Renal cortical epithelial cell (primary cell): ENCODE data around the gene EDIL3. TPM values are rescaled to one million over a fixed set of nuclear protein-coding genes. Genes with fewer than 3 reads are reported as not detected.

Experiments used
- DNase-seq: peaks from one replicate; pipeline ENCODE4 v3.0.0-alpha.2; 2011; ENCODE audit warnings: low read depth
- total RNA-seq: library from RNA; depleted of rRNA; stranded (reverse); fragments of >200 nt; gene quantifications from 2 replicates; pipeline ENCODE4 v1.2.3, GENCODE V29; 2014

EDIL3 gene
- total RNA-seq, 1 donor from 2014 or later: 10.1 TPM

DNA sequence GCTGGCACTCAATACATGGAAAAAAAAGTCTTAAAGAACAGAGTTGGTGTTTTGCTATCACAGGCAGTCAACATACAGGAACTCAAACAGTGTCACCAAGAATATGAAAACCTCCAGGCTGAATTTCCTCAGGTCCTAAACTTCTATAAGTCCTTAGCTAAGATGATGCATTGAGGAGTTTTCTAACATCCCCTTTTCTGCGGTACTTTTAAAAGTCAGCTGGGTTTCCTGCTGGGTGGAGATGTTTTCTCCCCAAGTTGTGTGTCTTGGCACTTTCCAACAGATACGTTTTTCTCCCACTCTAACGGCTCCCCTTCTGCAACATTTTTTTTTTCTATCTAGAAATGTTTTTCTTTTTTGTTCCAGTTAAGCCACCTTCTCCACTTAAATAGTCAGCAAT is 419.2 kb downstream of the EDIL3 start:
- DNase-seq: no peak

DNA sequence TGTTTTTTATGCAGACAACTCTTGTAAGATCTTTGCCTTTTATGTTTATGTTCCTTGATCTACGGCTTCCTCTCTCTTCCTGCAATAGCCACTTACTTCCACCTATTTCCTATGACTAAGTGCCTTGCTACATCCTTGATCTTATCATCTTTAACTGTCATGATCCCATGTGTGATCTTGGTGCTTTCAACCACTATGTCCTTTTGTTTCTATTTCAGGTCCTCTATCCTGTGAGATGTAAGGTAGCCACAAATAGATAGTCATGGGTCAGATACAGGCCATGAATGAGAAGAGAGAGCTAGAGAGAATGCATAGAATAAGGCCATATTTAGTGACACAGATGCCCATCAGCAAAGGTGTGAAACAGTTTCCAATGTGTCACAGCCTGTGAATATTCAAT is 420.4 kb downstream of the EDIL3 start:
- DNase-seq: no peak

DNA sequence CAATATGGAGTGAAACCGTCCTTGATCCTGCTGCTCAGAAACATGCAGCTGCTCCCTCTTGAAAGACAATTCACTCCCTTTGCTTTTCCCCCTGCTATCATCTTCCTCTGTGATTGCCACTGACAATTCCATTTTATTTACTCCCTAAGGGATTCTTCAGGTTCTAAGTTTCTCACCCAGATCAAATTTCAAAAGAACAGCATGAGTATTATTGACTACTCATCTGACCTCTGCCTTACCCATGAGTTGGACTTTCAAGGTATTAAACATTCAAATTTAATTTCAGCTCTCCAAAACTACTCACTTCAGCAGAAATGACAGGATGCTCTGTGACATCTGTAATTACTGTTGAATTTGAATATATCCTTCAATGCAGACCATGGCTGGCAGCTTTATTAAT is 427.5 kb downstream of the EDIL3 start:
- DNase-seq: no peak

DNA sequence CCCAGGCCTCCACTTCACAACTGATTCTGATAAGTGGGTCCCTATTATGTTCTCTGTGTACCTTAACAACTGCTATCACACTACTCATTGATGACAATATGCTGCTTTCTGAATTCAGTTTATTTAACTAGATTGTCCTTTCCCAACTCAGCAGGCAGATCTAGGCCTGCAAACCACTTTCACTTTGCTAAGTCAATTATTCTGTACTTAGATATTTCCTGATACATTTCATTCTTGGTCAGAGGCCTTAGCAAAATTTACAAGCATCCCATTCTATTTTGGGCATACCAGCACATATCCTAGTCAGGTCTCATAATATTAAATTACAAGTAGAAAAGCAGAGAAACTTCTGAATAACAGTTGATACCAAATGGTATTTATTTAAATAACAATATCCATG is 428.3 kb downstream of the EDIL3 start:
- no peak for DNase-seq

DNA sequence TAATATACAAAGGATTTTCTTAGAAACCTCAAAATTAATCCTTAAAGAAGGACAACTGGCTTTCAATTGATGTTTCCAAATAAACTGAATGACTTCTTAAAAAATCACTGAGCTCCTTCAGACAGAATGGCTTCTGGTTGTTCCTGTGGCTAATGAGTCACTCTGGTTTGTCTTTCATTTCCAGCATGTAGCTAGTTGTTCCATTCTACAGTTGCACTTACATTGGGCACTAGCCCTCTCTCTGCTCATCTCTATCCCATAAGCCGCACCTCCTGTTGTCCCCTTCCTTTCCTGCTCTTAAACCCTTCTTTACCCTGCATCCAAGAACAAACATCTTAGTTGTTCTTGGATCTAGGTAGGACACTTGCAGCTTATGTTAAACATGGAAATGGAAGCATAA is 428.8 kb downstream of the EDIL3 start:
- peak; percentile 25 for DNase-seq

GRCh38 chr5:83947763-83948162 is 436.9 kb downstream of the EDIL3 start:
- DNase-seq: no peak

DNA sequence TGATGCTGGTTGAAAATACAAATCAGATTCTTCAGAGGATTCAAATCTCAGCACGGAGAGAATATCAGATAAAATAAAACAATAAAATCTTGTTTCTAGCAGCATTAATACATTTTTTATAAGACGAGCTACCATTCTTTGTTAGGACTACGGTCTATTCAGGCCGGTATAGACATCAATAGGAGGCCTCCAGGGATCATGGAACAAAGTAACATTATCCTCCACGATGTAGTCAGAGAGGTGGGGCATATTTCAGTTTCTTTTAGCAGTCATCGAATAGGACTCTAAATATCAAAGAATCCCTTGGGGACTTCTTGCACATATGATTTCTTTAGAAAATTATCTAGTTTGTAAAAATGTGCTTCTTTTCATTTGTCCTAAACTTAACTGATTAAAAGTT is 438.2 kb downstream of the EDIL3 start:
- DNase-seq: no peak

- no peak for DNase-seq
Measured at GRCh38 chr5:83942155-83942554, 442.5 kb downstream of the EDIL3 start.

- DNase-seq: no peak
Measured at GRCh38 chr5:83937837-83938236, 446.8 kb downstream of the EDIL3 start.

- DNase-seq: no peak
Measured at GRCh38 chr5:83931969-83932368, 452.7 kb downstream of the EDIL3 start.

- peak; percentile 27 for DNase-seq
Measured at GRCh38 chr5:83927140-83927733, 457.4 kb downstream of the EDIL3 start.

- DNase-seq: no peak
Measured at GRCh38 chr5:83925955-83926337, 458.7 kb downstream of the EDIL3 start.

DNA sequence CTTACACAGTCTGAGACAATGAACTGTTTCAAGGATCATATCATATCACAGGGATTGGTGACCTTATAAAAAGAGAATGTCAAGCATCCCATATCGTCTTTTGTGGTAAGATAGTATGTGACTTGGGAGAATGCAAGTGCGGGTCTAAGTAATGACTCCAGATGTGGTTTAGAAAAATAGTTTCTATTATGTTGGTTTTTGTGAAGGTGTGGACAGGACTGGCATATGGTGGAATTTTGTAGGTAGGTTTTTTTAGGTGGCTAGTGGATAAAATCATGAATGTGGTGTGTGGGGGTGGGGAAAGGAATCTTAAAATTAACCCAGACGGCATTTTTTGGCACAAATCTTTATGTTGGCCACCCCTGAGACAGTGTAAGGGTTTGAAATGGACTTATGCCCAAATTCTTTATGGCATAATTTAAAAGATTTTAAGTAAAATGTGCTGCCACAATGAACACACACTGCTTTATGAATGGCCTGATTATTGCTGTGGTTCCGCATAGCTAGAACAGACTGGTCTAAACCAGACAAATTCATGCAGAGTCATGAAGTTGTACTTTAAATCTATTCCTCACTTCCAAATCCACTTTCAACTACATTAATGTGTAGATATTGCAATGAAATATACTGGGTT is 459.2 kb downstream of the EDIL3 start:
- DNase-seq: peak; percentile 16

DNA sequence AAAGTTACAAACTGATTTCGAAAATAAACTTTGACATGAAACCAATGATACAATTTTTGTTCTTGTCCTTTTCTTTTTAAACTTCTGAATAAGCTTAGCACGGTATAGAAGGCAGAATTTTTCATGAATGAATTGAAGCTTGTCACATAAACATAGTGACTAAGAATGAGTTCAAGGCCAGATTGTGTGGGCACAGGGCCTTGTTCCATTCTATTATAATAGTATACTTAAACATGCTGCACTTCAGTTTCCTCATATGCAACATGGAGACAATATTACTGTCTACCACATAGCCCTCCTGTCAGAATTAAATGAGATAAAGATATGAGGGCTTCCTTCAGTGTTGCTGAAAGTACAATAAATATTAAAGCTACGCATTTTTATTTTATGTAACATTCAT is 459.8 kb downstream of the EDIL3 start:
- DNase-seq: peak; percentile 3

- peak; percentile 10 for DNase-seq
Measured at GRCh38 chr5:83924171-83924570, 460.5 kb downstream of the EDIL3 start.

GRCh38 chr5:83922699-83923098 is 462.0 kb downstream of the EDIL3 start:
- no peak for DNase-seq

- no peak for DNase-seq
Measured at GRCh38 chr5:83921666-83922193, 462.9 kb downstream of the EDIL3 start.

- no peak for DNase-seq
Measured at GRCh38 chr5:83919071-83920041, 465.3 kb downstream of the EDIL3 start.

DNA sequence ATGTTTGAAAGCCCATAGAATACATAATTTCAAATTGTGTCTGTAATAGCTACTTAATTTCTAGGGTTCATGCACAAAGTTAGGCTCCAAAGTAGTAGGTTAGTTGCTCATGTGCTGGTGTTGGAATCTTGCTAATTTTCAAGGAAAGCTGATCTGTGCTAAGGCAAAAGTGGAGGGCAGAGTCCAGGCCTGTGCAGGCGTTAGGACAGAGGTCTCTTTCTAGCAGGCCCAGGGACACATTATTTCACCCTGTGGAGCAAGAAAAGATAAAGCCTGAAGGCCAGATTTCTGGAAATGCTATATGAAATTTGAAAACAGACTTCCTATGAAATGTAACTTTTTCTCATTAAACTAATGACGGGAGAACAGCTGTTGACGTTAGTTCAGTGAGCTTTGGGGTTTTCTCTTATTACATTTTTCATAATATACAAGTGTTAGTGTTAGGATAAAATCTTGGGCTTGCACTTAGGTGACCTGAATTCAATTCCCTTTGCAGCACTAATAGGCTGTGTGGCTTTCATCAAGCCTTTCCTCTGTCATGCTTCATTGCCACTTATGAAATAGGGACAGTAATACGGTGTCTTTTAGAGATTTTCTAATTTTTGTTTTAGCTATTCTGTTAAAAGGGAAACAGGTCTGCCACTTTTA is 467.3 kb downstream of the EDIL3 start:
- no peak for DNase-seq

- no peak for DNase-seq
Measured at GRCh38 chr5:83914662-83915418, 469.8 kb downstream of the EDIL3 start.

DNA sequence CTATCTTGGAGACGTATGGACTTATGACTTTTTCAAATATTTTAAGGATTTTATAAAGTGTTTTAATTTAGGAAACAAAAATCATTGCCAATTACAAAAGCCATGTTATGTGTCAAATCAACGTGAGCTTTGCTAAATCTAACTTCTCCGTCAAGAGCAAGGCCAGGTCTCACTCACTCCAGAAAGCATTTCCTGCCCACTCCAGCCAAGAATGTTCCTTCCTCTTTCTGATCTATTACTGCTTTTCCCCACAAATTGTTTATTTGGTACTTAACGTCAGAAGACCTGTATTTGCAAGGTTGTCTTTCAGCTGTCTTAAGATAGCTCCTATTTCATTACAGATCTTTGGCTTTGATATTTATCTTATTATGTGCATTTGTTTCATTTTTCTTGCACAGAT is 470.5 kb downstream of the EDIL3 start:
- no peak for DNase-seq
